ENCODE results near the gene GDF15.
A peak's percentile ranks its signal among the peaks of the same experiment; 100 is the strongest.

The GDF15 gene, protein sequence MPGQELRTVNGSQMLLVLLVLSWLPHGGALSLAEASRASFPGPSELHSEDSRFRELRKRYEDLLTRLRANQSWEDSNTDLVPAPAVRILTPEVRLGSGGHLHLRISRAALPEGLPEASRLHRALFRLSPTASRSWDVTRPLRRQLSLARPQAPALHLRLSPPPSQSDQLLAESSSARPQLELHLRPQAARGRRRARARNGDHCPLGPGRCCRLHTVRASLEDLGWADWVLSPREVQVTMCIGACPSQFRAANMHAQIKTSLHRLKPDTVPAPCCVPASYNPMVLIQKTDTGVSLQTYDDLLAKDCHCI

DNA sequence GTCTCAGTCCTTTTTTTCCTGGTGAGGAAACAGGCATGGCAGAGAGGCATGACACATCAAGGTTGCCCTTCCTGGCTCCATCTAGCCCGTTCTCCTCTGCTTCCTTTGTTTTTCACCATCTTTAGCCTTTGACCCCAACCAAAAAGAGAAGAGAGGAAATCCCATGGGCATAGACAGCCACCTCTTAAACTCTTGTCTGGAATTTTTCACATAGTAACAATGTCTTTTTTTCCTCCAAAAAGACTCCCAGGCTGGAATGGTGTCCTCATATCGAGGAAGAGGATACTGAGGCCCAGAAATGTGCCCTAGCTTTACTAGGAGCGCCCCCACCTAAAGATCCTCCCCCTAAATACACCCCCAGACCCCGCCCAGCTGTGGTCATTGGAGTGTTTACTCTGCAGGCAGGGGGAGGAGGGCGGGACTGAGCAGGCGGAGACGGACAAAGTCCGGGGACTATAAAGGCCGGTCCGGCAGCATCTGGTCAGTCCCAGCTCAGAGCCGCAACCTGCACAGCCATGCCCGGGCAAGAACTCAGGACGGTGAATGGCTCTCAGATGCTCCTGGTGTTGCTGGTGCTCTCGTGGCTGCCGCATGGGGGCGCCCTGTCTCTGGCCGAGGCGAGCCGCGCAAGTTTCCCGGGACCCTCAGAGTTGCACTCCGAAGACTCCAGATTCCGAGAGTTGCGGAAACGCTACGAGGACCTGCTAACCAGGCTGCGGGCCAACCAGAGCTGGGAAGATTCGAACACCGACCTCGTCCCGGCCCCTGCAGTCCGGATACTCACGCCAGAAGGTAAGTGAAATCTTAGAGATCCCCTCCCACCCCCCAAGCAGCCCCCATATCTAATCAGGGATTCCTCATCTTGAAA, at the start of gene GDF15:
TSS of gene GDF15 (plus strand) at position 484 of the 868 bp plus-strand sequence. CDS start at position 516, 32 bp downstream.
- no peaks in the 10 kb centered on the region for H3K36me3 ChIP-seq (ENCODE audit: insufficient read depth, low read length)
- H3K4me1 ChIP-seq (ENCODE audit: insufficient read depth, low read length): peaks cover 15% of the 10 kb centered on the region
- H3K4me2 ChIP-seq (ENCODE audit: insufficient read depth, low read length): no peak within 1 kb of the TSS
- no peak within 1 kb of the TSS for H3K27ac ChIP-seq (ENCODE audit: low read length)
- H3K9me3 ChIP-seq (ENCODE audit: insufficient read depth, low read length, severe bottlenecking): no peaks in the 10 kb centered on the region
- no peak within 1 kb of the TSS for H2AFZ ChIP-seq (ENCODE audit: low read depth, low read length)
- DNase-seq (no peak), ATAC-seq (ENCODE audit: insufficient read depth, low read depth) (no peak)
- H3K9ac ChIP-seq (ENCODE audit: low read depth, low read length): no peak within 1 kb of the TSS
- no peaks in the 10 kb centered on the region for H3K79me2 ChIP-seq (ENCODE audit: insufficient read depth, low read length)
- TF ChIP-seq, protein P1, sequence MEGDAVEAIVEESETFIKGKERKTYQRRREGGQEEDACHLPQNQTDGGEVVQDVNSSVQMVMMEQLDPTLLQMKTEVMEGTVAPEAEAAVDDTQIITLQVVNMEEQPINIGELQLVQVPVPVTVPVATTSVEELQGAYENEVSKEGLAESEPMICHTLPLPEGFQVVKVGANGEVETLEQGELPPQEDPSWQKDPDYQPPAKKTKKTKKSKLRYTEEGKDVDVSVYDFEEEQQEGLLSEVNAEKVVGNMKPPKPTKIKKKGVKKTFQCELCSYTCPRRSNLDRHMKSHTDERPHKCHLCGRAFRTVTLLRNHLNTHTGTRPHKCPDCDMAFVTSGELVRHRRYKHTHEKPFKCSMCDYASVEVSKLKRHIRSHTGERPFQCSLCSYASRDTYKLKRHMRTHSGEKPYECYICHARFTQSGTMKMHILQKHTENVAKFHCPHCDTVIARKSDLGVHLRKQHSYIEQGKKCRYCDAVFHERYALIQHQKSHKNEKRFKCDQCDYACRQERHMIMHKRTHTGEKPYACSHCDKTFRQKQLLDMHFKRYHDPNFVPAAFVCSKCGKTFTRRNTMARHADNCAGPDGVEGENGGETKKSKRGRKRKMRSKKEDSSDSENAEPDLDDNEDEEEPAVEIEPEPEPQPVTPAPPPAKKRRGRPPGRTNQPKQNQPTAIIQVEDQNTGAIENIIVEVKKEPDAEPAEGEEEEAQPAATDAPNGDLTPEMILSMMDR (IDR thresholded peaks at IDR 0.05; ENCODE audit: borderline replicate concordance, extremely low read depth, low read length, poor library complexity, severe bottlenecking): no peak
- no peak for TF ChIP-seq EZH2 (IDR thresholded peaks at IDR 0.05; ENCODE audit: borderline replicate concordance, low read depth, low read length, severe bottlenecking)
- 0 out of 2 replicates have a peak, but pooled peaks cover 2% of the 10 kb centered on the region for H4K20me1 ChIP-seq (ENCODE audit: insufficient read depth, low read length)
- no peak within 1 kb of the TSS for H3K4me3 ChIP-seq (ENCODE audit: low read depth in 1 of 2, low read length in 2 of 2)
- H3K27me3 ChIP-seq (ENCODE audit: insufficient read depth, low read length, poor library complexity): peaks cover 14% of the 10 kb centered on the region

DNA sequence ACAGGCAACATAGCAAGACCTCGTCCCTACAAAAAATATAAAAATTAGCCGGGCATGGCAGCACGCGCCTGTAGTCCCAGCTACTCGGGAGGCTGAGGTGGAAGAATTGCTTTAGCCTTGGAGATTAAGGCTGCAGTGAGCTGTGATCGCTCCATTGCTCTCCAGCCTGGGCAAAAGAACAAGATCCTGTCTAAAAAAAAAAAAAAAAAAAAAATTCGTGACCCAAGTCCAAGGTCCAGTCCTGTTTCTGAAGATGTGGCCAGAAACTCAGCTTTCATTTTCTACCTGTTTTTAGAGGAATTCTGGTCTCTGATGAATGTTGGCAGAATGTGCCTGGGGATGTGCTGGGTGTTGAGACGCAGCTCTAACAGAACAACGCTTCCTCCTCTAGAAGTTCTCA, 47.4 kb upstream of the GDF15 start:
- H3K27ac ChIP-seq (ENCODE audit: low read length): no peak overlapping the region
- no peaks in the 10 kb centered on the region for H3K9me3 ChIP-seq (ENCODE audit: insufficient read depth, low read length, severe bottlenecking)
- no peak overlapping the region for H2AFZ ChIP-seq (ENCODE audit: low read depth, low read length)
- H3K4me3 ChIP-seq (ENCODE audit: low read depth in 1 of 2, low read length in 2 of 2): no peak overlapping the region
- ATAC-seq (ENCODE audit: insufficient read depth, low read depth) (no peak), DNase-seq (no peak)
- H3K4me2 ChIP-seq (ENCODE audit: insufficient read depth, low read length): no peak overlapping the region
- peaks cover 14% of the 10 kb centered on the region for H3K4me1 ChIP-seq (ENCODE audit: insufficient read depth, low read length)
- no peaks in the 10 kb centered on the region for H3K36me3 ChIP-seq (ENCODE audit: insufficient read depth, low read length)
- peaks cover 24% of the 10 kb centered on the region for H3K27me3 ChIP-seq (ENCODE audit: insufficient read depth, low read length, poor library complexity)
- no peak overlapping the region for H3K9ac ChIP-seq (ENCODE audit: low read depth, low read length)
- TF ChIP-seq, protein P1 (IDR thresholded peaks at IDR 0.05; ENCODE audit: borderline replicate concordance, extremely low read depth, low read length, poor library complexity, severe bottlenecking): no peak
- TF ChIP-seq EZH2 (IDR thresholded peaks at IDR 0.05; ENCODE audit: borderline replicate concordance, low read depth, low read length, severe bottlenecking): no peak
- no peaks in the 10 kb centered on the region for H3K79me2 ChIP-seq (ENCODE audit: insufficient read depth, low read length)
- no peaks in the 10 kb centered on the region for H4K20me1 ChIP-seq (ENCODE audit: insufficient read depth, low read length)

GRCh38 chr19:18339723-18340122, 46.2 kb upstream of the GDF15 start:
- DNase-seq: no peak
- Histone ChIP-seq H3K79me2 (ENCODE audit: insufficient read depth, low read length) (no peaks in the 10 kb centered on the region), H3K27ac (ENCODE audit: low read length) (no peak overlapping the region), H3K36me3 (ENCODE audit: insufficient read depth, low read length) (no peaks in the 10 kb centered on the region), H3K27me3 (ENCODE audit: insufficient read depth, low read length, poor library complexity) (peaks cover 24% of the 10 kb centered on the region), H3K4me2 (ENCODE audit: insufficient read depth, low read length) (peak overlapping the region; percentile 74), H3K4me3 (ENCODE audit: low read depth in 1 of 2, low read length in 2 of 2) (peak overlapping the region in 1 of 2 experiments; percentile 56; a peak in 2 of 4 replicates), H2AFZ (ENCODE audit: low read depth, low read length) (no peak overlapping the region), H3K4me1 (ENCODE audit: insufficient read depth, low read length) (peaks cover 14% of the 10 kb centered on the region), H4K20me1 (ENCODE audit: insufficient read depth, low read length) (no peaks in the 10 kb centered on the region), H3K9me3 (ENCODE audit: insufficient read depth, low read length, severe bottlenecking) (no peaks in the 10 kb centered on the region), H3K9ac (ENCODE audit: low read depth, low read length) (peak overlapping the region; percentile 47; the same call in 1 of the 2 replicates)
- TF ChIP-seq, protein P1 (IDR thresholded peaks at IDR 0.05; ENCODE audit: borderline replicate concordance, extremely low read depth, low read length, poor library complexity, severe bottlenecking): peak; percentile 24
- no peak for TF ChIP-seq EZH2 (IDR thresholded peaks at IDR 0.05; ENCODE audit: borderline replicate concordance, low read depth, low read length, severe bottlenecking)
- no peak for ATAC-seq (ENCODE audit: insufficient read depth, low read depth)
